ENCODE results near the gene TRIM47. TPM values are rescaled to one million over a fixed set of nuclear protein-coding genes. Genes with fewer than 3 reads are reported as not detected.

TRIM47 gene
- total and polyA plus RNA-seq, 2 of the 13 experiments (the other 11 are each of a cell fraction or from before 2014, with no cell fraction given), result 33.5 to 82.0 TPM

GRCh38 chr17:75872434-75873351, 5.7 kb downstream of the TRIM47 start (continued):
- no peak for TF ChIP-seq ZBTB40 (IDR thresholded peaks at IDR 0.05)
- TF ChIP-seq ZBTB40 (CRISPR knock-in tag; IDR thresholded peaks at IDR 0.05), result 0 out of 2 replicates have a peak, but pooled peaks have one; percentile 53
- TF ChIP-seq KMT2A (CRISPR knock-in tag; IDR thresholded peaks at IDR 0.05), result peak; percentile 82
- TF ChIP-seq PPARG (CRISPR knock-in tag; conservative IDR thresholded peaks at IDR 0.05), result peak; percentile 83
- TF ChIP-seq SRSF4 (IDR thresholded peaks at IDR 0.05; ENCODE audit: low read depth, low read length, poor library complexity, severe bottlenecking), result no peak
- TF ChIP-seq DZIP1 (CRISPR knock-in tag; IDR thresholded peaks at IDR 0.05), result 0 out of 2 replicates have a peak, but pooled peaks have one; percentile 28
- TF ChIP-seq ZFY (CRISPR knock-in tag; IDR thresholded peaks at IDR 0.05), result peak; percentile 94
- peak; percentile 41; the same call in 1 of the 2 replicates for TF ChIP-seq ZNF784 (CRISPR knock-in tag; IDR thresholded peaks at IDR 0.05; ENCODE audit: borderline replicate concordance)
- TF ChIP-seq ZNF530 (CRISPR knock-in tag; IDR thresholded peaks at IDR 0.05; ENCODE audit: low read depth), result no peak
- no peak; the same call in 1 of the 2 replicates for TF ChIP-seq STAT5B (CRISPR knock-in tag; IDR thresholded peaks at IDR 0.05)
- TF ChIP-seq JUN (CRISPR knock-in tag; IDR thresholded peaks at IDR 0.05), result peak; percentile 55; the same call in 1 of the 2 replicates
- TF ChIP-seq RFXAP (CRISPR knock-in tag; IDR thresholded peaks at IDR 0.05; ENCODE audit: borderline replicate concordance), result peak; percentile 95; the same call in 1 of the 2 replicates
- no peak for TF ChIP-seq ATF6 (CRISPR knock-in tag; conservative IDR thresholded peaks at IDR 0.05)

Data from HepG2 (cell line).